C4-2B (cell line): ENCODE data around the gene CDK5RAP3.

Source experiments
- ZFX ChIP-seq: fragments of 450-650 bp; IDR thresholded peaks from 2 replicates; pipeline ENCODE4 v1.6.1; 2017
- TF ChIP-seq, protein P1 (sequence below): fragments of 450-650 bp; conservative IDR thresholded peaks from 2 replicates; pipeline ENCODE4 v1.5.1; 2017; ENCODE audit warnings: mild to moderate bottlenecking

DNA sequence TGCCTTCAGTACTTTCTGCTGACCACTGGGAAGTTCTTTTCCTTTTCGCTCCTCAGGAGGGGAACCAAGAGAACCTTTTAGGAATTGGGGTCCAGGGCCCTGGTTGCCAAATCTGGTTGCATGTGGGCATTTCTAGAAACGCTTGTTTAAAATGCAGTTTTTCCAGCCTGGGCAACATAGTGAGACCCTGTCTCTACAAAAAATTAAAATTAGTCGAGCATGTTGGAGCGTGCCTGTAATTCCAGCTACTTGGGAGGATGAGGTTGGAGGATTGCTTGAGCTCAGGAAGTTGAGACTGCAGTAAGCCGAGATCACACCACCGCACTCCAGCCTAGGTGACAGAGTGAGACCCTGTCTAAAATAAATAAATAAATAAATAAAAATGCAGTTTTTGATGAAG, 28.3 kb upstream of the CDK5RAP3 start:
- TF ChIP-seq, protein P1, sequence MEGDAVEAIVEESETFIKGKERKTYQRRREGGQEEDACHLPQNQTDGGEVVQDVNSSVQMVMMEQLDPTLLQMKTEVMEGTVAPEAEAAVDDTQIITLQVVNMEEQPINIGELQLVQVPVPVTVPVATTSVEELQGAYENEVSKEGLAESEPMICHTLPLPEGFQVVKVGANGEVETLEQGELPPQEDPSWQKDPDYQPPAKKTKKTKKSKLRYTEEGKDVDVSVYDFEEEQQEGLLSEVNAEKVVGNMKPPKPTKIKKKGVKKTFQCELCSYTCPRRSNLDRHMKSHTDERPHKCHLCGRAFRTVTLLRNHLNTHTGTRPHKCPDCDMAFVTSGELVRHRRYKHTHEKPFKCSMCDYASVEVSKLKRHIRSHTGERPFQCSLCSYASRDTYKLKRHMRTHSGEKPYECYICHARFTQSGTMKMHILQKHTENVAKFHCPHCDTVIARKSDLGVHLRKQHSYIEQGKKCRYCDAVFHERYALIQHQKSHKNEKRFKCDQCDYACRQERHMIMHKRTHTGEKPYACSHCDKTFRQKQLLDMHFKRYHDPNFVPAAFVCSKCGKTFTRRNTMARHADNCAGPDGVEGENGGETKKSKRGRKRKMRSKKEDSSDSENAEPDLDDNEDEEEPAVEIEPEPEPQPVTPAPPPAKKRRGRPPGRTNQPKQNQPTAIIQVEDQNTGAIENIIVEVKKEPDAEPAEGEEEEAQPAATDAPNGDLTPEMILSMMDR: no peak
- no peak for TF ChIP-seq ZFX
